GM12892 (cell line): Measurements from ENCODE around the gene TBC1D2B.
A peak's percentile ranks its signal among the peaks of the same experiment; 100 is the strongest.

Experiments used
- DNase-seq: peaks from one replicate; pipeline ENCODE4 v3.0.0; 2011; ENCODE audit not compliant: insufficient read length
- FAIRE-seq: peaks from 2 replicates; lab custom pipeline; 2011; peaks lifted over from hg19 to GRCh38; lab: Jason Lieb, UNC
- POLR2A ChIP-seq: IDR thresholded peaks from 2 replicates; pipeline ENCODE4 v1.6.1; 2011; ENCODE audit warnings: low read depth, low read length, control low read depth
- POLR2AphosphoS5 ChIP-seq: IDR thresholded peaks from 2 replicates; pipeline ENCODE4 v1.6.1; 2011; ENCODE audit warnings: low read depth, low read length, control low read depth
- TAF1 ChIP-seq: IDR thresholded peaks from 2 replicates; pipeline ENCODE4 v1.6.1; 2011; ENCODE audit warnings: low read depth, mild to moderate bottlenecking, control low read depth, low read length, borderline replicate concordance

Gene TBC1D2B

DNA sequence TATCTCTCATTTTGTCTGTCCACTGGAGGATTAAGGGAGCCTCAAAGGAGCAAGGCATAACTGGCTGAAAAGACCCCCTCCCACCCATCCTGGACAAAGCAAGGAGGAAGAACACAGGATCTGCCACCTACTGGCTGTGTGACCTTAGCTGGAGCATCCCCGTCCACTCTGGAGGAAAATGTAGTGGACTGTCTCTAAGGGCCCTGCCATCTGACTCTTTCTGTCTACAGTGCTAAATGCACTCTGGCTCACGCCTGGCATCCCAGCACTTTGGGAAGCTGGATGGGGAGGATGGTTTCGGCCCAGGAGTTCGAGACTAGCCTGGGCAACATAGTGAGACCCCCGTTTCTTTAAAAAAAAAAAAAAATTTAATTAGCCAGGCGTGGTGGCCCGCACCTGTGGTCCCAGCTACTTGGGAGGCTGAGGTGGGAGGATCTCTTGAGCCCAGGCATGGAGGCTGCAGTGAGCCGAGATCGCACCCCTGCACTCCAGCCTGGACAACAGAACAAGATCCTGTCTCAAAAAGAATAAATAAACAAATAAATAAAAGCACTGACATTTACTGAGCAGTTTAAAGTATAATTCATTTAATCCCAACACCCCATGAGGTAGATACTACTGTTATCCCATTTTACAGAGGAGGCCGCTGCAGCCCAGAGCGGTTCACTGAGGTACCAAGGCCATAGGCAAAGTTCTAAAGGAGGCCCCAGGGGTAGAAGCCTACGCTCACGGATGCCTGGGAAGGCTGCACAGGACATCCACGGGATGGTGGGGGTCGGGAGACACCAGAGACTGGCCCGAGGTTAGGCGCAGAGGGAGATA, 1.1 kb downstream of the TBC1D2B start:
- TF ChIP-seq TAF1 (no peak), POLR2A (no peak), POLR2AphosphoS5 (no peak)
- FAIRE-seq (no peak), DNase-seq (no peak)

DNA sequence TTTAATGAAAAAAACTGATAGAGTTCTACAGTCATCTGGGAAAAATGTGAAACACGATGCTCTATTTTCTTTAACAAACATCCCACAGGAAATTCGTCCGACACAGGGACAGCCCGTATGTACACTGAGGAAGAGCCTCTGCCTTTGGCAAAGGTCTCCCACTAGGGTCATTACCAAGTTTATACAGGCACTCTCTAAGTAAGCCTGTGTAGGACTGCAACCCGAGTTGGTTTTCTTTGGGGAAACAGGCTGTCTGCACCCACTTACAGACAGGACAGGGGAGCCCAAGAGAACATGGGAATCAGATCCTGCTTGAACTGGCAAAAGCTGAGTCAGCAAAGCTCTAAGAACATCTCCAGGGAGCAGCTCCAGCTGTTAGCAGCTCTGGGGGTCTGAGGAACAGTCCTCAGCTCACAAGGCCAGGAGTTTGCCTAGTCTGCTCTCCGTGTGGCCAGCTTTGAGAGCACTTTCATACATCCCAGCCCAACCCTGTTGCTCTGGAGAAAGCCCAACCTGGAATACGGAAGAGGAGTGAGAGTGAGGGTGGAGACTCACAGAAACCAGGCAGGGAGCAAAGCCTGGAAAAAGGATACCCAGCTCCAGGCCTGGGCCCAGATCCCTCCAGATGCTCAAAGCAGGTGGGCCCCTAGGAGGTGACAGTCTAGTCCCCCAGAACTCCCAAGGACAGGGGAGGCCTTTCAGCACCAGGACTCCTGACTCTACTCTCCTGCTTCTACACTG, 1.9 kb downstream of the TBC1D2B start:
- FAIRE-seq (no peak), DNase-seq (no peak)
- no peak for TF ChIP-seq POLR2AphosphoS5
- TF ChIP-seq TAF1 = no peak
- TF ChIP-seq POLR2A = no peak

DNA sequence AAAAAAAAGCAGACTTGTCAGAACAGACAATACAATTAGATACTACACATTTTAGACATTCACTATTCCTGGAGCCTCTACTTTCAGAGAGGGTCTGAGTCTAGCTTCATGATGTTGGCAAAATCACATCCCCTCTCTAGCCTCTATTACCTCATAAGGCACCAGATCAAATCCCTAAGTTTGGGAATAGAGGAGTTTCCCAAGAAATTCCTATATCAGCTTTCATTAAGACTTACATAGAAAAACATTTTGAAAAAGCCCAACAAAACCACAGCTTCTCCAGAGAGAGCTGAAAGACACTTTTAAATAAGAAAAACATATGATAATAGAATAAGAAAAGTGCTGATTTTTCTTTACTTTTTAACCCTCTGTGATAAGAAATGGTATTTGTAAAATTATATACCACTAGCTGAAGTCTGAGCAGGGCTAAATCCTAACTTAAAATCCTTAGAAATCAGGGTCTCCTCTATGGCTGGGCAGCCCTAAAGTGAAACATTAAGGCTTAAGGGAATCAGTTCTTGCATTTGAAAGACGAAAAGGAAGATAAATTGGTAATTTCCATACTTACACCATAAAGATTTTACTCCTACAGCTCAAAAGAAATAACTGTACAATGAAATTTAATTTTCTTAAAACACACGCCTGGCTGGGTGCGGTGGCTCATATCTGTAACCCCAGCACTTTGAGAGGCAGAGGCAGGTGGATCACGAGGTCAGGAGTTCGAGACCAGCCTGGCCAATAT, 4.3 kb downstream of the TBC1D2B start:
- TF ChIP-seq POLR2A (no peak), POLR2AphosphoS5 (no peak), TAF1 (no peak)
- DNase-seq = no peak
- FAIRE-seq = no peak

DNA sequence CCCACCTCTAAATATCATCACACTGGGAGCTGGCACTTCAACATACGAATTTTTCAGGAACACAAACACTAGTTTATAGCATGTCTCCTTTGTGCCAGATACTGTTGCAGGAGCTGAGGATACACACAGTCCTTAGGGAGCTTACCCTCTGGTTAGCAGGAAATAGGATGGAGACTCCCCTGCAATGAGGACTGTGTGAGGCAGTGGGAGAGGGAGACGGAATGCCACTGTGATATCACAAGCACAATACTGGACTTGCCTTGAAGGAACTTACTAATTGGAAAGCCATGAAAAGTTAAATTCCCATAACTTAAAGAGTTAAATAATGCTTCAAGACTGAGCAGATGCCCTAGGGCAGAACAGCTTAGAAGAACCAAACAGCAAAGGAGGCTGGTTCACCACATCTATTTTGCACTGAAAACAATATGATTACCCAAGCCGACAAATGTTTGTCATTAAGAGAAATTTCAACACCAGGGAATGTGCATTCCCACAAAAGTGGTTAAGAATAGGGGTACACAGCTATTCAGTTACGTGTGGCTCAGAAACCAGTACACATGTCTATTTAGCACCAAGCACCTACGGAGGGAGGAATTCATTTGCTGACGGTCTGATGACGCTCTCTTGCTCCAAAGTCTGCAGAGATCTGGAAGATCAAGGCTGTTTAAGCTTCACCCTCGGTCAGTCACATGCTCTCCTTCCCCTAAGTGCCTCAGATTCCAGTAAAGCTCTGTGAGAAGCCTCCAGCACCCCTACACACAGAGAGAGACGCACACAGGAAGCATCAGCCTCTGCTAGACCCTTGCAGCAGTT, 5.2 kb downstream of the TBC1D2B start:
- TF ChIP-seq TAF1 (no peak), POLR2A (no peak), POLR2AphosphoS5 (no peak)
- DNase-seq = no peak
- FAIRE-seq = no peak

DNA sequence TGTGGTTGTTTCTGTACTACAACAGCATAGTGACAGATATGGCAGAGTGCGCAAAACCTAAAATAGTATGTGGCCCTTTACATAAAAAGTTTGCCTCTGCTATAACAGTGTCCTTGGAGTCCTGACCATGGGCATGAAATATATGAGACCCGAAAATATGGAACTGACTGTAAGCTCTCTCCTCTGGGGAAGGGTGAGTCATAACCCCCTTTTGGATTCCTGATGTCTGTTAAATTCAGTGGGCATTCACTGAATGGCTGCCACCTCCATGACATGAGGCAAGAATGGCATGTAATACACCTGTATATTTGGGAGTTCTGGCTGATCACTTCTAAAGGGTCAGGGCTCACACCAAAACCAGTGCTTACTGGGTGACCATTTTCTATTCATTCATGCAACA, 6.1 kb downstream of the TBC1D2B start:
- FAIRE-seq (no peak), DNase-seq (no peak)
- TF ChIP-seq POLR2AphosphoS5 (no peak), TAF1 (no peak), POLR2A (no peak)

DNA sequence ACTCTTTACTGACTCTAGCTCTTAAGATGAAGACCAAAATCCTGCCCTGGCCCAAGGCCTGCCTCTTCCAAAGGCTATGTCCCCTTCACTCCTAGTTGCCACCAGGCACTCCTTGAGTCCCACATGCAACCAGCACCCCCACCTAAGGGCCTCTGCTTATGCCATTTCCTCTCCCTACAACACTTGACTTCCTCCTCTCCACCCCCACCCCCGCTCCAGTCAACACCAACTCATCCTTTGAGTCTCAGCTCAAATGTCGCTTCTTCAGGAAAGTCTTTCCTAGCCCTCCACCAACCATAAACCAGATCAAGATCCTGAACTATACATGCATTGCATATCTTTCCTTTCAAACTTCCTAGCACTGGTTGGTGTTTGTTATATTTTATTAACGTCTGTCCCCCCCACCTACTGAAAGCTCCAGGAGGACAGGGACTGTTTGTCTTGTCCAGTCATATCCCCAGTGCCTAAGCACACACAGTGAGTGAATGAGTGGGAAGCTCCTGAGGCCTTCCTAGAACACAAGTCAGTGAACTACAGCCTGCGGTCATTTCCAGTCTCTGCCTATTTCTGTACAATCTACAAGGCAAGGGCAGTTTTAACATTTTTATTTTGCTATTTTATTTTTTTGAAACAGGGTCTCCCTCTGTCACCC, 7.3 kb downstream of the TBC1D2B start:
- DNase-seq (no peak), FAIRE-seq (peak; percentile 60)
- TF ChIP-seq POLR2A (no peak), POLR2AphosphoS5 (no peak), TAF1 (no peak)

DNA sequence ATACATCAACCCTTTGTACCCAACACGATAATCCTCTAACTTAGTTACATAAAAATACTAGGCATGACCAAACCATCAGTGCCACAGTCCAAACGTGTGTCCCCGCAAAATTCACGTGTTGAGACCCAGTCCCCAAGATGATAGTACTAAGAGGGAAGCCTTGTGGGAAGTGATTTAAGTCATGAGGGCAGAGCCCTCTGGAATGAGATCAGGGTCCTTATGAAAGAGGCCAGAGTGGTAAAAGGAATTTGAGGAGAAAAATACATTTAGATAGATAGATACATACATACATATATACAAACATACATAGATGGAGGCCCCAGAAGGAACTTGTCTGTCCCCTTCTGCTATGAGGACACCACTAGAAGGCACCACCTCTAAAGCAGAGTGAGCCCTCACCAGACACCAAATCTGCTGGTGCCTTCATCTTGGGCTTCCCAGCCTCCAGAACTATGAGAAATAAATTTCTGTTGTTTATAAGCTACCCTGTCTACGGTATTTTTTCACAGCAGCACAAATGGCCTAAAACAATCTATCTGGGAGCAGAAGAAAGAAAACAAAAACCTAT, 8.0 kb downstream of the TBC1D2B start:
- no peak for TF ChIP-seq POLR2AphosphoS5
- FAIRE-seq (no peak), DNase-seq (no peak)

DNA sequence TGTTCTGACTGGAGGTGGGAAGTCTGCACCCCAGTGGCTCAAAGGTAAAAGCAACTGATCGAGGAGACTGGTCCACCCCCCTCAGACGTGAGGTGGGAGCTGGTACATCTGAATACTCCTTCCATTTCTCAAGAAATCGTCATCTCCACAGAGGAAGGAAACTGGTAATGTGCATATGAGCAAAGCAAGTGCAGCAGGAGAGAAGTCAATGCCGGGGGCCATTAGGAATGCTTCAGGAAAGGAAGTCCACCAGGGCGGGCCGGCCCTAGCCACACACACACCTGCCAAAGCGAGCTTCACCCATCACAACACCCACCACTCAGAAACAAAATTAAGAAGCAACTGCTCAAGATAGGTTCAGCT, 8.5 kb downstream of the TBC1D2B start:
- DNase-seq = no peak
- no peak for TF ChIP-seq POLR2A
- TF ChIP-seq TAF1 = no peak
- no peak for TF ChIP-seq POLR2AphosphoS5
- no peak for FAIRE-seq

DNA sequence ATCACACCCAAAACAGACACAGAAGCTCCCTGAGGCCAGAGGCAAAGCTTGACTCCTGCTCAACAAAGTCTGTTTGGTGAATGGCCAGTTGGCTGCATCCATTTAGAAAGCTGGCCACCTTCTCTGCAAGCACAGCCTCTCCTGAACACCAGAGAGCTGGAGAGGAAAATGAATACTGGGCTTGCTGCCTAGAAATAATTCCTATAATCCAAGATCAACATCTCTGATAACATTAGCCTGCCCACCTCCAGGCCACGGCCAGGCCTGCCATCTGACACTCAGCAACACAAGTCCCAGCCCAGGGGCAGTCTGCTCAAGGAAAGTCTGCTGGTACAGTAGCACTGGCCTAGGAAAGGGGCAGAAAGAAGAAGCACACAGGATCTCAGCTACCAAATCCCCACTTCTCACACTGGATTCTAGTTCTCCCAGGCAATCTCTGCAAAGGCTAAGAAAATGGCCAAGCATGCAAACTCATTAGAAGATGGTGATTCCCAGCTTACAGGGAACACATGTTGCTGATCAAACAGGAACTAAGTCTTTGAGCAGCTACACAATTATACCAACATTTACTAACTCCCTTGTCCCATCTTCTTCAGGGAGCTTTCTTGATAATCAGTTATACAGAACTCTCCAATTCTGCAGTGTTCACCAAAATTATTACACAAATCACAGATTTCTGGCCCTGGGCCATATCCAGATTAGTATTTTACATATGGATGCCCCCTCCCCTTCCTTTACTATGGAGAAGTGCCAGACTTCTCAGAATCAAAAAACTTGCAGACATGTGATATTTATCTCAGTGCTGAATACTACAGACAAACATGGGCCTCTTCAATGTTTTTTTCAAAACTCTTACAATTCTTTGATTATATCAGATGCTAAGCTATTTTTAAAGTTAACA, 9.9 kb downstream of the TBC1D2B start:
- DNase-seq (no peak), FAIRE-seq (no peak)
- no peak for TF ChIP-seq POLR2AphosphoS5
- TF ChIP-seq TAF1 = no peak
- TF ChIP-seq POLR2A = no peak
